PC-3 (cell line): ENCODE data around the gene MEPE. TPM values are rescaled to one million over a fixed set of nuclear protein-coding genes. Genes with fewer than 3 reads are reported as not detected.

Experiments
- ATAC-seq: fragments of 200-7000 bp; cut with Tn5 transposase; 2 replicates; pipeline ENCODE4 v1.9.1; 2020; ENCODE audit warnings: mild to moderate bottlenecking, moderate library complexity
- BruUV-seq: library from RNA; stranded (reverse); fragments of 400-500 nt; replicated peaks from 2 replicates; lab custom pipeline; 2021; lab: Mats Ljungman, UMichigan
- CTCF ChIA-PET: fragments of 300-600 bp; sonication (Branson Sonifier 250); formaldehyde crosslinking; loops from one replicate; lab custom pipeline; 2022; ENCODE audit warnings: antibody characterized with exemption; lab: Charles Lee
- POLR2A ChIA-PET: fragments of 300-600 bp; sonication (Branson Sonifier 250); formaldehyde crosslinking; loops from one replicate; lab custom pipeline; 2022; ENCODE audit warnings: antibody characterized with exemption; ENCODE audit not compliant: unreplicated experiment; lab: Charles Lee
- DNase-seq: peaks from one replicate; pipeline ENCODE4 v3.0.0-alpha.2; 2015
- H2AFZ ChIP-seq: fragments of 300-600 bp; sonication (generic); 2 replicates; pipeline ENCODE4 v1.6.0; 2016; ENCODE audit warnings: antibody characterized with exemption, low read length
- H3F3A ChIP-seq: fragments of 300-600 bp; sonication (generic); one replicate; pipeline ENCODE4 v1.6.0; 2017; ENCODE audit warnings: antibody characterized with exemption, low read length, control low read depth, mild to moderate bottlenecking; ENCODE audit not compliant: unreplicated experiment
- H3K27ac ChIP-seq: fragments of 300-600 bp; sonication (generic); 2 replicates; pipeline ENCODE4 v1.5.1; 2016; ENCODE audit warnings: mild to moderate bottlenecking, low read length
- H3K27me3 ChIP-seq: fragments of 300-600 bp; sonication (generic); 2 replicates; pipeline ENCODE4 v1.6.1; 2016; ENCODE audit warnings: low read length, mixed read lengths
- H3K36me3 ChIP-seq: fragments of 300-600 bp; sonication (generic); 2 replicates; pipeline ENCODE4 v1.6.1; 2016; ENCODE audit warnings: low read depth, mixed run types, low read length, mixed read lengths
- H3K4me1 ChIP-seq: fragments of 300-600 bp; sonication (generic); 2 replicates; pipeline ENCODE4 v1.5.1; 2016; ENCODE audit warnings: low read length; ENCODE audit not compliant: insufficient read depth
- H3K4me2 ChIP-seq: fragments of 300-600 bp; sonication (generic); 2 replicates; pipeline ENCODE4 v1.6.0; 2016; ENCODE audit warnings: low read length
- H3K4me3 ChIP-seq: fragments of 300-600 bp; sonication (generic); 2 replicates; pipeline ENCODE4 v1.5.1; 2016; ENCODE audit warnings: mild to moderate bottlenecking, low read length, mixed read lengths
- H3K79me2 ChIP-seq: fragments of 300-600 bp; sonication (generic); 2 replicates; pipeline ENCODE4 v1.6.1; 2017; ENCODE audit warnings: low read length, mixed read lengths
- H3K9ac ChIP-seq: fragments of 300-600 bp; sonication (generic); 2 replicates; pipeline ENCODE4 v1.6.0; 2016; ENCODE audit warnings: mild to moderate bottlenecking, low read length
- H3K9me2 ChIP-seq: fragments of 300-600 bp; sonication (generic); replicated peaks from 2 replicates; pipeline ENCODE4 v1.6.1; 2016; ENCODE audit warnings: mixed run types, low read length, mixed read lengths
- H3K9me3 ChIP-seq: fragments of 300-600 bp; sonication (generic); 2 replicates; pipeline ENCODE4 v1.6.1; 2016; ENCODE audit warnings: low read length, mixed read lengths
- H4K20me1 ChIP-seq: fragments of 300-600 bp; sonication (generic); 2 replicates; pipeline ENCODE4 v1.6.1; 2016; ENCODE audit warnings: low read length, mixed read lengths
- EZH2 ChIP-seq: fragments of 300-600 bp; sonication (generic); IDR thresholded peaks from one replicate; pipeline ENCODE4 v1.6.1; 2017; ENCODE audit warnings: antibody characterized with exemption, mild to moderate bottlenecking, low read length; ENCODE audit not compliant: unreplicated experiment
- EZH2phosphoT487 ChIP-seq: fragments of 300-600 bp; sonication (generic); IDR thresholded peaks from 2 replicates; pipeline ENCODE4 v1.6.1; 2018; ENCODE audit warnings: mild to moderate bottlenecking, antibody characterized with exemption, low read length, borderline replicate concordance
- intact Hi-C: fragments of 100-400 bp; cut with micrococcal nuclease; formaldehyde crosslinking; loops from 2 replicates; pipeline ENCODE4 v1.9.0; 2023
- total RNA-seq: library from RNA; depleted of rRNA; stranded (reverse); fragments of >200 nt; gene quantifications from 2 replicates; pipeline ENCODE4 v1.2.3, GENCODE V29; 2014
- TF ChIP-seq, protein P1 (sequence below): fragments of 300-600 bp; sonication (generic); conservative IDR thresholded peaks from 2 replicates; pipeline ENCODE4 v1.5.1; 2017; ENCODE audit warnings: antibody characterized with exemption, low read depth, mild to moderate bottlenecking, low read length

Gene MEPE
- total RNA-seq, 1 experiment from 2014 or later = not detected

DNA sequence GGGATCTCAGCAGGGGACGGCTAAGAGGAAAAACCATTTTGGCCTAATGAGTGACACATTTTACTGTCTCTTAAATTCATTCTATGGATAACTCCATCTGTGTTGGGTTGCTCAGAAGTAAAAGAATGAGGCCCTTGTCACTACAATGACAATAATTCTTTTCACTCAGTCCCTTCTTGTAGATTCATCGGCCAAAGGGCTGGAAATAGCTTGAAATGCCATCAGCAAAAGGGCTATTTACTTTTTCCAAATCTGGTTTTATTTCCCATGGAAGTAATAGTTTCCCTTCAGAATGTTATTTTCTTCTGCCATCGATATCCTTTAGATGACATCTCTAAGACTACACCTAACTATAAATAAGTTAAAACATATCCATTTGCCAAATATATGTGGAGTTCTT, 7.4 kb downstream of the MEPE start:
- no peak overlapping the region for H3K4me2 ChIP-seq
- H3K9me3 ChIP-seq = no peaks in the 10 kb centered on the region
- ChIA-PET CTCF (interaction anchor here (0.6 kb wide), 2 partner anchors 17 to 394 kb away, joined by 3 to 4 read pairs; no protein-coding TSS in a partner anchor), POLR2A (no interaction called here)
- no TSS peak for BruUV-seq
- H3K27me3 ChIP-seq = no peaks in the 10 kb centered on the region
- H3K79me2 ChIP-seq = no peaks in the 10 kb centered on the region
- peaks cover 26% of the 10 kb centered on the region for H3K4me1 ChIP-seq
- TF ChIP-seq EZH2phosphoT487 = no peak
- TF ChIP-seq, protein P1, sequence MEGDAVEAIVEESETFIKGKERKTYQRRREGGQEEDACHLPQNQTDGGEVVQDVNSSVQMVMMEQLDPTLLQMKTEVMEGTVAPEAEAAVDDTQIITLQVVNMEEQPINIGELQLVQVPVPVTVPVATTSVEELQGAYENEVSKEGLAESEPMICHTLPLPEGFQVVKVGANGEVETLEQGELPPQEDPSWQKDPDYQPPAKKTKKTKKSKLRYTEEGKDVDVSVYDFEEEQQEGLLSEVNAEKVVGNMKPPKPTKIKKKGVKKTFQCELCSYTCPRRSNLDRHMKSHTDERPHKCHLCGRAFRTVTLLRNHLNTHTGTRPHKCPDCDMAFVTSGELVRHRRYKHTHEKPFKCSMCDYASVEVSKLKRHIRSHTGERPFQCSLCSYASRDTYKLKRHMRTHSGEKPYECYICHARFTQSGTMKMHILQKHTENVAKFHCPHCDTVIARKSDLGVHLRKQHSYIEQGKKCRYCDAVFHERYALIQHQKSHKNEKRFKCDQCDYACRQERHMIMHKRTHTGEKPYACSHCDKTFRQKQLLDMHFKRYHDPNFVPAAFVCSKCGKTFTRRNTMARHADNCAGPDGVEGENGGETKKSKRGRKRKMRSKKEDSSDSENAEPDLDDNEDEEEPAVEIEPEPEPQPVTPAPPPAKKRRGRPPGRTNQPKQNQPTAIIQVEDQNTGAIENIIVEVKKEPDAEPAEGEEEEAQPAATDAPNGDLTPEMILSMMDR = no peak
- no peak for TF ChIP-seq EZH2
- H3K4me3 ChIP-seq = no peak overlapping the region
- 0 out of 2 replicates have a peak overlapping the region, but pooled peaks have one; percentile 13 for H2AFZ ChIP-seq
- DNase-seq (no peak), ATAC-seq (no peak)
- no peaks in the 10 kb centered on the region for H3K9me2 ChIP-seq
- intact Hi-C loops = no loop called here
- H3F3A ChIP-seq = no peaks in the 10 kb centered on the region
- H3K9ac ChIP-seq = no peak overlapping the region
- no peaks in the 10 kb centered on the region for H4K20me1 ChIP-seq
- no peaks in the 10 kb centered on the region for H3K36me3 ChIP-seq
- H3K27ac ChIP-seq = no peak overlapping the region

DNA sequence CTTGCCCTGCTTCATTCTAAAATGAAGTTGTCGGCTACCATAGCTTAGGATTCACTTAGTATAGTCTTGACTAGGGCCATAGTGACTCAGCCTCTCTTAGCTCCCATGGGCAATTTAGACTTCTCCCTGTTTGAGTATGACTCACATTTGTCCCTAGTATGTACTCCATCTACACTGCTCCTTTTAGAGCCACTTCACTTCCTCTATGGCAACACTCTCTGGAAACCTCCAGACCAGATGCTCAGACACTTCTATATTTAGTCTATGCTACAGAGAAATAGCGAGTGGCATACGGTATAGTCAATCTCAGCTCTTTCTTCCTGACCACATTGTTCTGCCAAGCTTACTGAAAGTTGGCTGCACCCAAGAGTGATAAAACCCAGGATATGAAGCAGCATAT, 11.2 kb downstream of the MEPE start:
- Histone ChIP-seq H3K79me2 (no peaks in the 10 kb centered on the region), H3K36me3 (no peaks in the 10 kb centered on the region), H3K27ac (peak overlapping the region; percentile 22), H3F3A (no peaks in the 10 kb centered on the region), H3K9me3 (no peaks in the 10 kb centered on the region), H2AFZ (peak overlapping the region; percentile 59), H3K4me3 (0 out of 2 replicates have a peak overlapping the region, but pooled peaks have one; percentile 18), H3K4me1 (peaks cover 18% of the 10 kb centered on the region), H4K20me1 (no peaks in the 10 kb centered on the region), H3K27me3 (no peaks in the 10 kb centered on the region), H3K9ac (no peak overlapping the region), H3K9me2 (no peaks in the 10 kb centered on the region), H3K4me2 (peak overlapping the region; percentile 39; the same call in 1 of the 2 replicates)
- TF ChIP-seq EZH2phosphoT487 (no peak), EZH2 (no peak)
- DNase-seq = peak; percentile 69
- peak; percentile 91 for ATAC-seq
- BruUV-seq = no TSS peak
- ChIA-PET CTCF (no interaction called here), POLR2A (no interaction called here)
- intact Hi-C loops = no loop called here

DNA sequence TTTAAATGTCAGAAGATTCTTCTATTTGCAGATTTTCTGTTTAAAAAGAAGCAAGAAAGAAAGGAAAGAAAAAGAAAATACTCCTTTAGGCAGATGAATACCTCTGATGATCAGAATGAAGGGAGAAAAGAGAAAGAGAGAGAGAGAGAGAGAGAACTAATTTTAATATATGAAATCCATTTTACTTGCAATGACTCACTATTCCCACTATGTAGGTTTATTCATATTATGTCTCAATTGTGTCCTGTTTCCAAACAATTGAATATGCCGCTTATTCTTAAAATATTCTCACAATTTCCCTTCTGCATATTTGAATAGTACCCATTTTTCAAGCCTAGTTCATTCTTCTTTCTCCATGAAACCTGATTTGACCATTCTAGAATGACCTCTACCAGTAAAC, 11.7 kb downstream of the MEPE start:
- no peaks in the 10 kb centered on the region for H3K9me2 ChIP-seq
- H3K27me3 ChIP-seq = no peaks in the 10 kb centered on the region
- ChIA-PET CTCF (no interaction called here), POLR2A (no interaction called here)
- peak overlapping the region; percentile 22; the same call in 1 of the 2 replicates for H3K27ac ChIP-seq
- no peak for ATAC-seq
- H3F3A ChIP-seq = no peaks in the 10 kb centered on the region
- H3K4me1 ChIP-seq = peaks cover 18% of the 10 kb centered on the region
- DNase-seq = no peak
- H3K79me2 ChIP-seq = no peaks in the 10 kb centered on the region
- peak overlapping the region; percentile 39; the same call in 1 of the 2 replicates for H3K4me2 ChIP-seq
- TF ChIP-seq, protein P1 = no peak
- no peak for TF ChIP-seq EZH2
- TF ChIP-seq EZH2phosphoT487 = no peak
- H3K9ac ChIP-seq = no peak overlapping the region
- no TSS peak for BruUV-seq
- intact Hi-C loops = no loop called here
- H3K9me3 ChIP-seq = no peaks in the 10 kb centered on the region
- H2AFZ ChIP-seq = 0 out of 2 replicates have a peak overlapping the region, but pooled peaks have one; percentile 59
- H3K36me3 ChIP-seq = no peaks in the 10 kb centered on the region
- H4K20me1 ChIP-seq = no peaks in the 10 kb centered on the region
- 0 out of 2 replicates have a peak overlapping the region, but pooled peaks have one; percentile 18 for H3K4me3 ChIP-seq
